CD4-positive, alpha-beta T cell treated with Interleukin-6 at 100 ng/mL for 8 hours (primary cell): ENCODE data around the gene ARHGEF16.

ENCODE experiments used
- DNase-seq: peaks from one replicate; pipeline ENCODE4 v3.0.0-alpha.2; 2020; ENCODE audit warnings: mixed read lengths, low spot score

The ARHGEF16 gene

GRCh38 chr1:3438661-3439180 lies 15.7 kb upstream of the ARHGEF16 start:
- no peak for DNase-seq

DNA sequence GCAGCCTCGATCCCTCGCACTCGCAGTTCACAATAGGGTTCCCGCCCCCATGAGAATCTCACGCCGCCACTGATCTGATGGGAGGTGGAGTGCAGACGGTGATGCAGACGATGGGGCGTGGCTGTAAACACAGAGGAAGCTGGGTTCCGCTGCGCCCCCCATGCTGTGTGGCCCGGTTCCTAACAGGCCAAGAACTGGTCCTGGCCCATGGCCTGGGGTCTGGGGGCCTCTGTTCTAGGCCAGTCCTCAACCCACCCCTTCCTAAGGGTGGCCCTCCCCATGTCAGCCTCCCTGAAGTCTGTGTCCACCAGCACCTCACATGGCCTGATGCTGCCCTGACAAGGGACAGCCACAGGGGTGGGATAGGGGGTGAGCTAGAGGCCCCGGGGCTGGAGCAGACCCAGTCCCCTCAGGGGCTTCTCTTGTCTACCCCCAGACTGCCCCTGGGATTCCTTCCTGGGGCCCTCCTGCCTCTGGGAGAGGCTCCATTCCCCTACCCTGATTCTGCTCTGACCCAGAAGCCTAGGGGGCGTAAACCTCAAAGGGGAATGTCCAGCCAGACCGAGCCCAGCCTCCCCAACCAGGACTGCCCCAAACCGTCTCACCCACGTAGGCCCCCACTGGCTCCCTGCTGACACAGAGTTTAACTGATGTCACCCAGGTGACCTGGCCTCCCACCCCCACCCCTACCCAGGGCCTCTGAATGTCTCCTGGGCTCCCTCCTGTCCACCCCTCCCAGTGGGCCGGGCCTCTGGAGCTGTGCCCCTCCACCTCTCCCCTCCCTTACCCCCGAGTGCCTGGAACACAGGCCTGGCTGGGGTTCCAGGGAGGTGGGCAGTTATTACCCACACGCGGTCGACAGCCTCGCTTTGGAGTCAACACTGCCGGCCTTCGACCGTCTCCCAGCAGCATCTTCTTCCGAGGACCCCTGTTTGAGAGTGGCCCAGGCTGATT lies 14.8 kb upstream of the ARHGEF16 start:
- DNase-seq, result no peak

DNA sequence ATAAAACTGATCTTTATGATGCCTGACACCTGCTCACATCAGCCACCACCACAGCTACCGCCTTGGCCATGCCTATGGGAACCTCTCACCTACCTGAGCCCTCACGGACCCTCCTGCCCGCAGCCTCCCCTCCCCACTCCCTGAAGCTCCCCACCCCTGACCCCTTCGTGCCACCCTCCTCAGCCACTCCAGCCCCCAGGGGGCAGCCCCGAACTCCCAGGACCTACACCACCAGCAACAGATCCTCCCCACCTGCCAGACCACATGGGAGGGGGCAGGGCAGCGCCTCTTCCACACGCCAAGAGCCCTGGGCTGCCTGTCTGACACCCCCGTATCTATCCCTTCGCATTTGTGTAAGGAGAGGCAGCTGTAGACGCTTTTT lies 14.2 kb upstream of the ARHGEF16 start:
- DNase-seq, result no peak

- DNase-seq, result no peak
Measured at GRCh38 chr1:3440711-3441409, 13.6 kb upstream of the ARHGEF16 start.

DNA sequence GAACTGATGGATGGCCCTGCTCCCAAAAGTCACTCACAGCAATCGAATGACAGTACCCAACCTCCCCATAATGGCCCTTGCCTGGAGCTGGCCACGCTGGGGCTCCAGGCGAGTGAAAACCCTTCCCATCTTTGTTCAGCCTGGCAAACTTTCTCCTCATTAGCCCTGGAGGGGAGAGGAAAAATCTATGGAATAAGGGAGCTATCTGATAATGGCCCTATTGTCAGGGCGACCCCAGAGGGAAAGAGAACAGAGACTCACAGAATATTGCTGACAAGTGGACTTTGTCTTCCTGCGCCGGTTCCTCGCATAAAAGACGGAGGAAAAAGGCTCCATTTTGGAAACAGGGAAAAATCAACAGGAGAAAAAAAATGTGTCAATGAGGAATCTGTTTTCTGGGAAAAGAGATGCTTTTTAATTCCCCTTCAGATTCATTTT lies 13.0 kb upstream of the ARHGEF16 start:
- no peak for DNase-seq

DNA sequence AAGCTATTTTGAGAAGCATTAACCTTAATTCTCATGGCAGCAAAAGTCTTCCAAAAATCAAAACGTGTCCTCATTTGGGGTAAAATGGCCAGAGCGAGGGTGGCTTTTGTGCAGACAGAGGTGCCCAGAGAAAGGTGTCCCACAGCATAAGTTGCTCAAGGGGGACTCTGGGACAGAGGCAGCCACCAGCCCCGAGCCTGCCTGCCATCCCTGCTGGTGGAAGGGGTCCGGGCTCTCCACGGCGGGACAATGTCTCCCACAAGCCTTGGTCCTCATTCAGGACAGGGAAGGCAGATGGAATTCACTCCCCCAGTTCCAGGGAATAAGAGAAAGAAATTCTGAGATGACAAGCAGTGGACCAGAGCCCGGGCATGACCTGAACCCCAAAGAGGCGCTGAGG lies 12.6 kb upstream of the ARHGEF16 start:
- DNase-seq, result no peak

GRCh38 chr1:3442331-3442730 lies 12.1 kb upstream of the ARHGEF16 start:
- DNase-seq, result no peak

DNA sequence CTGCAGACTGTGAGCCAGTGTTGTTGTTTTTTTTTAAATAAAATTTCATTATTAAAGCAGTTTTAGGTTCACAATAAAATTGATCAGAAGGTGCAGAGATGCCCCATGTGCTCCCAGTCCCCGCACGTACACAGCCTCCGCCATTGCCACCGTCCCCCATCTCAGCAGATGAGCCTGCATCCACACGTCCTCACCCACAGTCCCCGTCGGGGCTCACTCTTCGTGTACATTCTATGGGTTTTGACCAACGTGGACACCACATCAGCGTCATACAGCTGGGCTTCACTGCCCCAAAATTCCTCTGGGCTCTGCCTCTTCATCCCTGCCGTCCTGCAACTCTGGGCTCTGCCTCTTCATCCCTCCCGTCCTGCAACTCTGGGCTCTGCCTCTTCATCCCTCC lies 11.6 kb upstream of the ARHGEF16 start:
- DNase-seq, result no peak

DNA sequence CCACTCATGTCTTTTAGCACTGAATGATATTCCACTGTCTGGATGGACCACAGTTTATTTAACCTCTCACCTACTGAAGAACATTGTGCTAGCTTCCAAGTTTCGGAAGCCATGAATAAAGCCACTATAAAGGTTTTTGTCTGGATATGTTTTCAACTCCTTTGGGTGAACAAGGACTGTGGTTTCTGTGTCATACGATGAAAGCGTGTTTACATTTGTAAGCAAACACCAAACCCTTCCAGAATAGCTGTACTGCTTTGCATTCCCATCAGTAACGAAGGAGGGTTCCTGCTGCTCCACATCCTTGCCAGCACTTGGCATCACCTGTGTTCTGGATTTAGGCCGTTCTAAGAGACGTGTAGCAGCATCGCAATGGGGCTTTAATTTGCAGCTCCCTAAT lies 10.7 kb upstream of the ARHGEF16 start:
- DNase-seq, result no peak

GRCh38 chr1:3444298-3444697 lies 10.2 kb upstream of the ARHGEF16 start:
- no peak for DNase-seq

- DNase-seq, result no peak
Measured at GRCh38 chr1:3444736-3445135, 9.7 kb upstream of the ARHGEF16 start.

GRCh38 chr1:3450202-3450863 lies 4.1 kb upstream of the ARHGEF16 start:
- no peak for DNase-seq

- DNase-seq, result no peak
Measured at GRCh38 chr1:3450983-3451382, 3.5 kb upstream of the ARHGEF16 start.

GRCh38 chr1:3451994-3452865 lies 2.2 kb upstream of the ARHGEF16 start:
- no peak for DNase-seq

DNA sequence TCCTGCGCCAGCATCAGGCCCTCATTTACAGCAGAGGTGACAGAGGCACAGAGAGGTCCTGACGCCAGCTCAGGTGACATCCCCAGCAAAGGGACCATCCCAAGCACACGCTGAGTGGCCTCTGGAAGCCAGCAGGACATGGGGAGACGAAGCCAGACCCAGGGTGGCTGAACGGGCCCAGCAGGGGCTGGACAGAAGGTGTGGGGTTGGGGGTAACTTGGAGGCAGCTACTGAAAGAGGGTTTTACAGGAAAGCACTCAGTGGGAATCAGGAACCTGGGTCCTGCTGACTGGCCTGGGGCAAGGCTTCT lies 1.6 kb upstream of the ARHGEF16 start:
- no peak for DNase-seq

- DNase-seq, result peak; percentile 65
Measured at GRCh38 chr1:3453203-3453761, 1.2 kb upstream of the ARHGEF16 start.

DNA sequence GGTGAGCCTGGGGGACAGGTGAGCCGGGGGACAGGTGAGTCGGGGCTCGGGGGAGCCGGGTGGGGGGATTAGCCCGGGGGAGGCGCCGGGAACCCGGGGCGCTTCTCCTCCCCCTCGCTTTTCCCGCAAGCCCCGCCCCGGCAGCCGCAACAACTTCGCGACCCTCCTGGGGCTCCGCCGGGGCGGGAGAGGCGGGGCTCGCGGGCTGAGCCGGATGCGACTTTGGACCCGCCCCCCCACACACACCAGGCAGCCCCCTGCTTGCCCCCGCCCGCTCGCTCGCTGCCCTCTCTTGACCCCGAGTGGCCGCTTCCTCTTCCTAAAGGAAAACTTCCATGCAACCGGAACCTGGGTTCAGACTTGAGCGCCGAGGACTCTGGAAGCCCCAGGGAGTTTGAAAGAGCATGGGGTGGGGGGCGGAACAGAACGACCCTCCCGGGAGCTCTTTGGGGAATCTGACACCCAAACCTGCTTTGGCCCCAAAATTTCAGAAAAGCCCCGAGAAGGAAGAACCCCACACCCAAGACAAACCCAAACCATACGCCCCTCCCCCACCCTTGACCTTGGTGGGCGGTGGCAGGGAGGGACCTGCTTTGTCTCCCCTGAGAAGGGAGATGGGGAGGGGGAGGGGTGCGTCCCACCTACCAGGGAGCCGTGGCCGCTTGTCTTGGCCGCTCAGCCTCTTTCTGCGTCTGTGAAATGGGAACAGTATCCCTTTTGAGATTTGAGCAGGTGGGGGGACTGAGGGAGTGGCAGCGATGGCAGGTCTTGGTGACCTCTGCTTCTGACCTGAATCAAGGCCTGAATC lies 550 bp downstream of the ARHGEF16 start:
- DNase-seq, result no peak

GRCh38 chr1:3455670-3456448 lies 1.4 kb downstream of the ARHGEF16 start:
- DNase-seq, result no peak

DNA sequence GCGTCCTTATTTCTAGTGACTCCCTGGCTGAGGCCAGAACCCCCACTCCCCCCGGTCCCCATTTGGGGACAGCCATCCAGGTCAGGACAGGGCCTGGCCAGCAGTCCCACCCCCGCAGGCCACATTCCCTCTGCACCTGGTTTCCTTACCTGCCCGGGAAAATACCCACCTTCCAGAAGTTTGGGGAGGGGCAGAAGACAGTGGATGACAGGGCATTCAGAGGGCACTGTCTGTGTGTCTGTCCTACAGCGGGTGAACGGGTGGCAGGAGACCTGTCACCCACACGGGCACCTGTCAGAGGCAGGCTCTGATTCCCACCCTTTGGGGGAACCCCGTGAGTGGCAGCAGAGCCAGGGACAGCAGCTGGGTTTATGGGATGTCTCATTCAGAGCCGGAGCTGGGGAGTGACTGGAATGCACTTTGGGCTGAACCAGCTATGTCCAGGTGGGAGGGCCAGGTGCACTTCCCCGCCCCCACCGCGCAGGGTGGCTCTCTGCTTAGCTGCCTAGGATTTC lies 2.0 kb downstream of the ARHGEF16 start:
- no peak for DNase-seq
